Activated CD4-positive, alpha-beta T cell treated with anti-CD3 and anti-CD28 coated beads, Interleukin-2, amount 10 ng/mL, durations not matched to agents 24 days and 14 days (primary cell): Measurements from ENCODE around the gene COX6B1. TPM values are rescaled to one million over a fixed set of nuclear protein-coding genes. Genes with fewer than 3 reads are reported as not detected.

Experiments
- DNase-seq: peaks from one replicate; pipeline ENCODE4 v3.0.0; 2022
- H3K27ac Mint-ChIP-seq: one replicate; pipeline ENCODE4 v1.8.0; 2022; ENCODE audit warnings: mild to moderate bottlenecking, mixed read lengths
- H3K27me3 Mint-ChIP-seq: one replicate; pipeline ENCODE4 v1.8.0; 2022; ENCODE audit warnings: mixed read lengths
- H3K36me3 Mint-ChIP-seq: one replicate; pipeline ENCODE4 v1.8.0; 2022; ENCODE audit warnings: low read depth, mild to moderate bottlenecking, mixed read lengths
- H3K4me1 Mint-ChIP-seq: one replicate; pipeline ENCODE4 v1.8.0; 2021; ENCODE audit warnings: mixed read lengths
- H3K4me3 Mint-ChIP-seq: one replicate; pipeline ENCODE4 v1.8.0; 2022; ENCODE audit warnings: mild to moderate bottlenecking, moderate library complexity, mixed read lengths
- H3K9me3 Mint-ChIP-seq: one replicate; pipeline ENCODE4 v1.8.0; 2021; ENCODE audit warnings: mixed read lengths
- intact Hi-C: fragments of 100-400 bp; cut with micrococcal nuclease; formaldehyde crosslinking; loops from one replicate; pipeline ENCODE4 v1.15.1; 2023
- total RNA-seq: library from RNA; stranded (reverse); gene quantifications from 2 replicates; pipeline ENCODE4 v1.2.3, GENCODE V29; 2022

Gene COX6B1
- total RNA-seq, 1 donor from 2014 or later: 451 TPM

DNA sequence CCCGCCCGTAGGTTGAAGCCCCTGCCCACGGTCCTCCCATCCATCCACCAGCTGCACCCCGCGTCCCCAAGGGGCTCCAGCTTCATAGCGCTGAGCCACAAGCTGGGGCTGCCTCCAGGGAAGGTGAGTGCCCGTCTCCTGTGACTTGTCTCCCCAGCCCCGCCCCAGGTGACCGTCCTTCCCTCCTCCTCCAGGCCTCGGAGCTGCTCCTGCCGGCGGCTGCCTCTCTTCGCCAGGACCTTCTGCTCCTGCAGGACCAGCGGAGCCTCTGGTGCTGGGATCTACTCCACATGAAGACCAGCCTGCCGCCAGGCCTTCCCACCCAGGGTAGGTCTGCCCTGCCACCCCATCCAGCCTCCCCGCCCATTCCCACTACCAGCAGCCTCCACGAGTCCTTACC, 28.1 kb upstream of the COX6B1 start:
- Mint-ChIP-seq H3K4me3 (no peak overlapping the region), H3K27ac (no peak overlapping the region), H3K27me3 (no peaks in the 10 kb centered on the region), H3K9me3 (no peaks in the 10 kb centered on the region), H3K36me3 (peaks cover 14% of the 10 kb centered on the region), H3K4me1 (no peaks in the 10 kb centered on the region)
- no peak for DNase-seq
- intact Hi-C loops: no loop called here

DNA sequence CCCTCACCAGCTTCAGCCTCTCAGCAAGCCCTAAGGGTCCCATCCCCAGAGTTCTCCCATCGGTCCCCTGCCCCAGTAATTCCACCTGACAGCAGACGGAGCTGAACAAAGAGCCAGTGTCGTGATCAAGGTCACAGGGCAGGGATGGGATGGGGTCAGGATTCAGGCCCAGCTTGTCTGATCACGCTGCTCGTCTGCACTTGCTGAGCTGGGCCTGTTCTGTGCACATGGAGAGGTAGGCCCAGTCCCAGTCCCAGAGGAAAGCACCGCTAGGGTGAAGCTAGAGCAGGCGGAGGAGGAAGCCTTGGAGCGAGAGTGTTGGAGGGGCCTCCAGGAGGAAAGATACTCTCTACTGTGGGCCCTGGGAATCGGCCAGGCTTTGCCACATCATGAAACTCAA, 26.4 kb upstream of the COX6B1 start:
- no peak overlapping the region for H3K4me3 Mint-ChIP-seq
- intact Hi-C loops: no loop called here
- no peaks in the 10 kb centered on the region for H3K9me3 Mint-ChIP-seq
- no peaks in the 10 kb centered on the region for H3K4me1 Mint-ChIP-seq
- H3K27ac Mint-ChIP-seq: no peak overlapping the region
- no peak for DNase-seq
- no peaks in the 10 kb centered on the region for H3K27me3 Mint-ChIP-seq
- H3K36me3 Mint-ChIP-seq: peaks cover 7% of the 10 kb centered on the region

DNA sequence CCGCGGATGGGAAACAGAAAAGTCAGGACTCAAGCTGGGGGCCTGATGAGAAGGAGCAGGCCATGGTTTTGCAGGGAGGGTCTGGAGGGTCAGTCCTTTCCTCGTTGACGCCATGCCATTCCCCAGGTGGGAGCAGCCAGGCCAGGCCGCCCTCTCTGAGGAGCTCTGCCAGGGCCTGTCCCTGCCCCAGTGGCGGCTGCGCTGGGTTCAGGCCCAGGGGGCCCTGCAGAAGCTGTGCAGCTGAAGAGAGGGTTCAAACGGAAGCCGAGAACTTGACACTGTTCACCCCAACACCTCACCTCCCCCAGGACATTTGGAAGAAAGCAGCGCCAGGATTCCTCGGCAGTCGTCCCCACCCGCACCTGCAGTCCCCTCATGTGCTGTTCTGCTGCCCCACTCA, 25.4 kb upstream of the COX6B1 start:
- DNase-seq: no peak
- intact Hi-C loops: no loop called here
- Mint-ChIP-seq H3K27ac (no peak overlapping the region), H3K4me1 (no peaks in the 10 kb centered on the region), H3K36me3 (peaks cover 7% of the 10 kb centered on the region), H3K9me3 (no peaks in the 10 kb centered on the region), H3K4me3 (no peak overlapping the region), H3K27me3 (no peaks in the 10 kb centered on the region)

DNA sequence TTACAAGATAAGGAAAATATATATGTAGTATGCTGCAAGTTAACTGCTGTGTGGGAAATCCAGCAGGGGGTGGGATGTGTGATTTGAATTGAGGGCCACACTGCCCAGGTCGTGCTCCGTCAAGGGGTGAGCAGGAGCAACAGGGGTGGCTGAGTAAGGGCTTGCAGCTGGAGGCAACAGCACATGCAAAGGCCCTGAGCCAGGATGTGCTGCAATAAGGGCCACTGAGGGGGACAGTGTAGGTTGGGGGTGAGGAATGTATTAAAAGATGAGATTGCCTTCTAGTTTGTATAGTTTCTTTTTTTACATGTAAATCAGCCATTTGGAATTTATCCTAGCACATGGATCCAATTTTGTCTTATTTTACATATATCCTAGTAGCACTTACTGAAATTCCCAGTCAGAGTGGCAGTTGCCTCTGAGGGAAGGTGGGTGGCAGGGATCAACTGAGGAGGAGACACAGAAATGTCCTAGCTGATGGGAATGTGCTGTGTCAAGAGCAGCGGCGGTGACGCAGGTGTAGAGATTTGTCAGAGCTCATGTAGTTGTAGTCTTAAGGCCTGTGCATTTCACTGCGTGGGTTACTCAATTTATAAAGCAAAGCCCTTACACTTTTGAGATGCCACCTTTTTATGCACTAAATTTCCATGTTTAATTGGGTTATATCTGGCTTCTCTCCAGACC, 24.7 kb upstream of the COX6B1 start:
- no peak overlapping the region for H3K4me3 Mint-ChIP-seq
- peaks cover 4% of the 10 kb centered on the region for H3K4me1 Mint-ChIP-seq
- H3K9me3 Mint-ChIP-seq: no peaks in the 10 kb centered on the region
- intact Hi-C loops: no loop called here
- no peak overlapping the region for H3K27ac Mint-ChIP-seq
- no peak for DNase-seq
- H3K27me3 Mint-ChIP-seq: no peaks in the 10 kb centered on the region
- peaks cover 7% of the 10 kb centered on the region for H3K36me3 Mint-ChIP-seq

DNA sequence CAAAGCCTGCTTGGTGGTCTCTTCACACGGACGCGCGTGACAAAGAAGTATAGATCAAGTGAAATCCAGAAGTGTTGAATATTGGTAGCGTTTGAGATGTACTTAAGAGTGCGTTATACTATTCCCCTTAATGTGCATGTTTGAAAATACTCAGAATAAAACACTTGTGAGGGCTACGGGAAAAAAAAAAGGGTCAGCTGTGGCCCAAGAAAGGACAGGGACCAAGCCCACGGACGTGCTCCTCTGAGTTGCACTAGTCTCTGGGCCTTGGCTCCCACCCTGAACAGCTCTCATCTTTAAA, 19.9 kb upstream of the COX6B1 start:
- Mint-ChIP-seq H3K4me3 (peak overlapping the region; percentile 99), H3K36me3 (peaks cover 30% of the 10 kb centered on the region), H3K27ac (peak overlapping the region; percentile 100), H3K4me1 (peaks cover 22% of the 10 kb centered on the region), H3K9me3 (no peaks in the 10 kb centered on the region), H3K27me3 (peaks cover 2% of the 10 kb centered on the region)
- DNase-seq: no peak
- intact Hi-C loops: loop anchor here (1.0 to 5.0 kb wide), 4 partner anchors 16 to 84 kb away; partner anchors contain the start of genes HAUS5 and TMEM147

DNA sequence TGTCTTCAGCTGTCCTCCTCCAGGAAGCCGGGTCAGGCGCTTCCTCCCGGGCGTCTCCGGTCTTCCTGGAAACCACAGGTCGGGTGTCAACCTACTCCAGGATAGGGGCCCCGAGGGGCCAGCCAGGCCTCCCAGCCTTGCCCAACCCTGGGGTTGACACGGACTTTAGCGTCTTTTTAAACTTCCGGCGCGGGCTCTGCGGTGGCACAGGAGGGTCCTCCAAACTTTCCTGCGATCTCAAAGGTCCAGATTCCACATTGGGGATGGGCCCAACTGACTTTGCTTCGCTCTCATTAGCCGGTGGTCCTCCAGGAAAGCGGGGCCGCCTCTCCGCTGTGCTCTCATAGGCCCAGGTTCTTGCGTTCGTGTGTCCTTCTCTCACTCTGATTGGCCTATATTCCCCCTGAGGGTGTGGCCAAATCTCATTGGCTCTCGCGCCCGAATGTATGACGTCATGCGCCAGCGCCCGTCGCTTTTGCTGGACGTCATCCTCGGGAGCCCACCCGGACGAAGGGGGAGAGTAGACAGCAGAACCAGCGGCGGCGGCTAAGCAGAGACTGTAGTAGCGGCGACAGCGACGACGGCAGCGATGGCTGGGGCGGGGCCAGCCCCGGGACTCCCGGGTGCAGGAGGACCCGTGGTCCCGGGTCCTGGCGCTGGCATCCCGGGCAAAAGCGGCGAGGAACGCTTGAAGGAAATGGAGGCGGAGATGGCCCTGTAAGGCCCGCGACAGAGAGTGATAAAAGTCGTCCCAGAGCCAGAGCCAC, 19.4 kb upstream of the COX6B1 start, which contains the start of gene RBM42:
Gene RBM42, plus strand, starts transcription at position 472 of the 767 bp plus-strand sequence. Its CDS starts 118 bp downstream, at position 590.
- H3K27ac Mint-ChIP-seq: peak within 1 kb of the TSS; percentile 100
- peak within 1 kb of the TSS; percentile 99 for H3K4me3 Mint-ChIP-seq
- H3K27me3 Mint-ChIP-seq: peaks cover 2% of the 10 kb centered on the region
- no peaks in the 10 kb centered on the region for H3K9me3 Mint-ChIP-seq
- H3K4me1 Mint-ChIP-seq: peaks cover 23% of the 10 kb centered on the region
- intact Hi-C loops: loop anchor here (1.0 to 5.0 kb wide), 4 partner anchors 16 to 84 kb away; partner anchors contain the start of genes HAUS5 and TMEM147
- peak; percentile 99 for DNase-seq
- H3K36me3 Mint-ChIP-seq: peaks cover 33% of the 10 kb centered on the region

DNA sequence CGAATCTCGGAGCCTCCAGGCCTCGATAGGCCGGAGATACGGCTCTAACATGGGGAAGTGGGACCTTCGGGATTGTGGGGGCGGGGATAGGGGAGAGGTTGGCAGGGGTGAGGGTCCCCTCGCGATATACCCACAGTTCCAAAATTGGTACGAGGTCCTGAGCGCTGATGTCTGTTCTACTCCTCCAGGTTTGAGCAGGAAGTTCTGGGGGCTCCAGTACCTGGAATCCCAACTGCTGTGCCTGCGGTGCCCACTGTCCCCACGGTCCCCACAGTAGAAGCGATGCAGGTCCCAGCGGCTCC, 18.8 kb upstream of the COX6B1 start:
- no peaks in the 10 kb centered on the region for H3K9me3 Mint-ChIP-seq
- intact Hi-C loops: loop anchor here (5.0 kb wide), 2 partner anchors 82 to 83 kb away; partner anchors contain the start of gene TMEM147
- H3K27ac Mint-ChIP-seq: peak overlapping the region; percentile 100
- H3K27me3 Mint-ChIP-seq: peaks cover 2% of the 10 kb centered on the region
- H3K36me3 Mint-ChIP-seq: peaks cover 38% of the 10 kb centered on the region
- DNase-seq: no peak
- H3K4me1 Mint-ChIP-seq: peaks cover 23% of the 10 kb centered on the region
- H3K4me3 Mint-ChIP-seq: peak overlapping the region; percentile 99

DNA sequence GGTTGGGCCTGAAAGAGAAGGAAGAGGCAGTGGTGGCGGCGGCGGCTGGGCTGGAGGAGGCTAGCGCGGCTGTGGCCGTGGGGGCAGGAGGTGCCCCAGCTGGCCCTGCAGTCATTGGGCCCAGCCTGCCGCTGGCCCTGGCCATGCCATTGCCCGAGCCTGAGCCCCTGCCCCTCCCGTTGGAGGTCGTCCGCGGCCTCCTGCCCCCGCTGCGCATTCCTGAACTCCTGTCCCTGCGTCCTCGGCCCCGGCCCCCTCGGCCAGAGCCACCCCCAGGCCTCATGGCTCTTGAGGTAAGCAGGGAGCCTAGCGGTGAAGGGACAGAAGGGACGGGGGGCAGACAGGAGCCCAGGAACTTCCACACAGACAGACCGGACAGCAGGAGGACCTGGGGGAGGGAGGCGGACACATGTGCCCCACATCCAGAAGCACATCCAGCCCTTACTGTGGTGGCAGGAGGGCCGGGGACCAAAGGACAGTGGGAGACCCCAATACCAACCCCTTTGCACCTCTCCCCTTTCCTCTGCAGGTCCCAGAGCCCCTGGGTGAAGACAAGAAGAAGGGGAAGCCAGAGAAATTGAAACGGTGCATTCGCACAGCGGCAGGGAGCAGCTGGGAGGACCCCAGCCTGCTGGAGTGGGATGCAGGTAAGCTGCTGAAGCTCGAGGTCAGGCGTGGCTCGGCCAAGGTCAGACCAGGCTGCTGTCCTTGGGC, 14.2 kb upstream of the COX6B1 start:
- Mint-ChIP-seq H3K27ac (no peak overlapping the region), H3K36me3 (peaks cover 58% of the 10 kb centered on the region), H3K4me3 (no peak overlapping the region), H3K4me1 (peaks cover 15% of the 10 kb centered on the region), H3K9me3 (no peaks in the 10 kb centered on the region), H3K27me3 (peaks cover under 1% of the 10 kb centered on the region)
- intact Hi-C loops: no loop called here
- no peak for DNase-seq

DNA sequence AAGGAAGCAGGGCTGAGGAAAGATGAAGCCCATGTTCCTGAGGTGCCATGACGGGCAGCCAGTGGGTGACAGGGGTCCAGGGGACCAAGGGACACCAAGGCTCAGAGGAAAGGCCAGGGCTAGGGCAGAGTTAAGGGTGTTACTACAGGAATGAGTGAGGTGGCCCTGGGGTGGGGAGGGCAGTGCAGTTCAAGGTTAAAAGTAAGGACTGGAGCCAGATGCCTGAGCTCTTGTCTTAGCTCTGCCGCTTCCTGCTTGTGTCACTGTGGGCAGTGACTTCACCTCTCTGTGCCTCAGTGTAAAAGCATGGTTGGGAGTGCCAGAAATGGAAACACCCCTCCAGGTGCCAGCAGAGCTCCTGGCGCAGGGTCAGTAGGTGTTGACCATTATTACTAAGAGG, 11.5 kb upstream of the COX6B1 start:
- Mint-ChIP-seq H3K4me3 (no peak overlapping the region), H3K9me3 (no peaks in the 10 kb centered on the region), H3K36me3 (peaks cover 47% of the 10 kb centered on the region), H3K27me3 (no peaks in the 10 kb centered on the region), H3K4me1 (peaks cover 15% of the 10 kb centered on the region), H3K27ac (no peak overlapping the region)
- DNase-seq: no peak
- intact Hi-C loops: no loop called here

DNA sequence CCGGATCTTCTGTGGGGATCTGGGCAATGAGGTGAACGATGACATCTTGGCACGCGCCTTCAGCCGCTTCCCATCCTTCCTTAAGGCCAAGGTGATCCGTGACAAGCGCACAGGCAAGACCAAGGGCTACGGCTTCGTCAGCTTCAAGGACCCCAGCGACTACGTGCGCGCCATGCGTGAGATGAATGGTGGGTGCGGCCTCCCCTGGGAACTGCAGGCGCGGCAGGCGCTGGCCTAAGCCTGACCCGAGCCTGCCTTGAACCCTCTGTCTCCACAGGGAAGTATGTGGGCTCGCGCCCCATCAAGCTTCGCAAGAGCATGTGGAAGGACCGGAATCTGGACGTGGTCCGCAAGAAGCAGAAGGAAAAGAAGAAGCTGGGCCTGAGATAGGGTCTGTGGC, 11.0 kb upstream of the COX6B1 start:
- Mint-ChIP-seq H3K36me3 (peaks cover 42% of the 10 kb centered on the region), H3K27me3 (no peaks in the 10 kb centered on the region), H3K27ac (no peak overlapping the region), H3K4me3 (no peak overlapping the region), H3K4me1 (peaks cover 17% of the 10 kb centered on the region), H3K9me3 (no peaks in the 10 kb centered on the region)
- DNase-seq: no peak
- intact Hi-C loops: no loop called here

DNA sequence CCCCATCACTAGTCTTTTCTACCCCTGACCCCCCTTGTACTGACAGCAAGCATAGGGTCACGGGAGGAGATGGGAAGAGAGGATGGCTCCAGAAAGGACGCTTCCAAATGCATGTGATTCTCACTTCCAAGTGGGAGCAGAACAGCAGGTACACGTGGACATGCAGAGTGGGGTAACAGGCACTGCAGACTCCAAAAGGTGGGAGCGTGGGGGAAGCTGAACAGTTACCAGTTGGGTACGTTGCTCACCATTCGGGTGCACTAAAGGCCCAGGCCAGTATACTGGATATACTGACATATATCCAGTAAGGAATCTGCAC, 8.8 kb upstream of the COX6B1 start:
- no peaks in the 10 kb centered on the region for H3K9me3 Mint-ChIP-seq
- H3K4me1 Mint-ChIP-seq: peaks cover 19% of the 10 kb centered on the region

DNA sequence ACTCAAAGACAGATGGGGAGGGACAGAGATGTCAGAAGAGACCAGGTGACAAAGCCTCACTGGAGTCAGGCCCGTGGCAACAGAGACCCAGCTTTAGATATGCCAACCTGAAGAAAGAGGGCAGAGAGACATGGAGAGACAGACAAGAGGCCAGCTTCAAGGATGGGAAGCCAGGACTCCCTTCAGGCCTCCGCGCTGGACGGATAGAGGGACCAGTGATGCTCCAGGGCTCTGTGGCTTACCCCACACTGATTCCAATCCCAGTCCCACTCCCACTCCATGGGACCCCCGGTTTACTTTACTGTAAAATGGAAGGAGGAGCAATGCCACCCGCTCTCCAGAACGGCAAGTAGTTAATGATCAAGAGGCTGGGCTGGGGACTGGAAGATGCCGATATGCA, 8.3 kb upstream of the COX6B1 start:
- H3K9me3 Mint-ChIP-seq: no peaks in the 10 kb centered on the region
- H3K4me1 Mint-ChIP-seq: peaks cover 25% of the 10 kb centered on the region
- H3K27ac Mint-ChIP-seq: no peak overlapping the region
- H3K27me3 Mint-ChIP-seq: no peaks in the 10 kb centered on the region
- intact Hi-C loops: no loop called here
- peak; percentile 57 for DNase-seq
- no peak overlapping the region for H3K4me3 Mint-ChIP-seq
- peaks cover 20% of the 10 kb centered on the region for H3K36me3 Mint-ChIP-seq

More for the DNA sequence above, 8.8 kb upstream of the COX6B1 start:
- Mint-ChIP-seq H3K27me3 (no peaks in the 10 kb centered on the region), H3K27ac (no peak overlapping the region), H3K4me3 (no peak overlapping the region), H3K36me3 (peaks cover 23% of the 10 kb centered on the region)
- no peak for DNase-seq
- intact Hi-C loops: no loop called here

DNA sequence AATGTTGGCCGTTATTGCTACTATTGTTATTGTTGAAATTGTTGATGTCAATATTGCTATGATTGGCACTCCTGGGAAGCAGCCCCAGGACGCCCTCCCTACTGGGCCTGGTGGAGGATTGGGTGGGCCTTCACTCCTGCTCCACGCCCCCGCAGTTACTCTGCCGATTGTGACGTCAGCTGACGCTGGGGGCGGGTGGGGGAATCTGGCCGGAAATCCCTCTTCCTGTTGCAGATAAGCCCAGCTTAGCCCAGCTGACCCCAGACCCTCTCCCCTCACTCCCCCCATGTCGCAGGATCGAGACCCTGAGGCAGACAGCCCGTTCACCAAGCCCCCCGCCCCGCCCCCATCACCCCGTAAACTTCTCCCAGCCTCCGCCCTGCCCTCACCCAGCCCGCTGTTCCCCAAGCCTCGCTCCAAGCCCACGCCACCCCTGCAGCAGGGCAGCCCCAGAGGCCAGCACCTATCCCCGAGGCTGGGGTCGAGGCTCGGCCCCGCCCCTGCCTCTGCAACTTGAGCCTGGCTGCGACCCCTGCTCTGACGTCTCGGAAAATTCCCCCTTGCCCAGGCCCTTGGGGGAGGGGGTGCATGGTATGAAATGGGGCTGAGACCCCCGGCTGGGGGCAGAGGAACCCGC, 6.5 kb upstream of the COX6B1 start, which contains the start of gene ETV2:
Gene ETV2, plus strand, starts transcription at position 231 of the 637 bp plus-strand sequence. CDS start 716 bp downstream, outside the sequence.
- DNase-seq: peak; percentile 88
- H3K27me3 Mint-ChIP-seq: no peaks in the 10 kb centered on the region
- H3K4me3 Mint-ChIP-seq: peak within 1 kb of the TSS; percentile 82
- no peaks in the 10 kb centered on the region for H3K9me3 Mint-ChIP-seq
- peaks cover 10% of the 10 kb centered on the region for H3K36me3 Mint-ChIP-seq
- H3K4me1 Mint-ChIP-seq: peaks cover 36% of the 10 kb centered on the region
- peak within 1 kb of the TSS; percentile 73 for H3K27ac Mint-ChIP-seq
- intact Hi-C loops: no loop called here

DNA sequence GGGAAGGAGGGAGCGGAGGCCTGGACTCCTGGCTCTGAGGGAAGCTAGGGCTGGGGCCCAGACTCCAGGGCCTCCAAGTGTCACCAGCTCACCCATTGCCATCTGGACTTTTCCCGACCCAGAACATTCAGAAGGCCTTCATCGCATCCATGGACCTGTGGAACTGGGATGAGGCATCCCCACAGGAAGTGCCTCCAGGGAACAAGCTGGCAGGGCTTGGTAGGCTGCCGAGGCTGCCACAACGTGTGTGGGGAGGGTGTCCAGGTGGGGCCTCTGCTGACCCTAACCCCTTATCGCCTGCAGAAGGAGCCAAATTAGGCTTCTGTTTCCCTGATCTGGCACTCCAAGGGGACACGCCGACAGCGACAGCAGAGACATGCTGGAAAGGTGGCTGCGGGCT, 5.8 kb upstream of the COX6B1 start:
- H3K9me3 Mint-ChIP-seq: no peaks in the 10 kb centered on the region
- peaks cover 4% of the 10 kb centered on the region for H3K36me3 Mint-ChIP-seq
- H3K27ac Mint-ChIP-seq: peak overlapping the region; percentile 73
- H3K4me3 Mint-ChIP-seq: peak overlapping the region; percentile 82
- intact Hi-C loops: no loop called here
- H3K4me1 Mint-ChIP-seq: peaks cover 38% of the 10 kb centered on the region
- peak; percentile 59 for DNase-seq
- H3K27me3 Mint-ChIP-seq: no peaks in the 10 kb centered on the region
